DMS79 treated with DMSO at 0.1 percent for 48 hours (cell line): ENCODE results near the gene NUP54.

ENCODE experiments used
- DNase-seq: peaks from one replicate; lab custom pipeline; 2025; lab: John Stamatoyannopoulos, UW

The NUP54 gene

GRCh38 chr4:76072760-76073159, 75.4 kb downstream of the NUP54 start:
- DNase-seq: no peak

GRCh38 chr4:76067652-76068286, 80.4 kb downstream of the NUP54 start:
- DNase-seq: peak; percentile 43

GRCh38 chr4:76066546-76066945, 81.7 kb downstream of the NUP54 start:
- no peak for DNase-seq
